Esophagus muscularis mucosa (tissue), 3 donors: ENCODE data around the gene PRND.

Experiments
- POLR2A ChIP-seq: fragments of 450-650 bp; IDR thresholded peaks from one replicate; pipeline ENCODE4 v1.6.1; 2017; ENCODE audit warnings: antibody characterized with exemption, moderate library complexity, mild to moderate bottlenecking, low read depth
- POLR2AphosphoS5 ChIP-seq, 2 donors: sonication (generic); formaldehyde crosslinking; IDR thresholded peaks; one replicate each; pipeline ENCODE4 v1.6.1; 2017; ENCODE audit warnings: antibody characterized with exemption in 2 of 2
- TF ChIP-seq, protein P1 (sequence below), 3 experiments: fragments of 200-600 bp in 2 of 3; fragments of 450-650 bp in 1 of 3; sonication (generic) in 2 of 3; IDR thresholded peaks; one replicate each; pipeline ENCODE4 v1.5.1; 2017 to 2019; ENCODE audit warnings: antibody characterized with exemption in 3 of 3, mild to moderate bottlenecking in 2 of 3, moderate library complexity in 1 of 3

DNA sequence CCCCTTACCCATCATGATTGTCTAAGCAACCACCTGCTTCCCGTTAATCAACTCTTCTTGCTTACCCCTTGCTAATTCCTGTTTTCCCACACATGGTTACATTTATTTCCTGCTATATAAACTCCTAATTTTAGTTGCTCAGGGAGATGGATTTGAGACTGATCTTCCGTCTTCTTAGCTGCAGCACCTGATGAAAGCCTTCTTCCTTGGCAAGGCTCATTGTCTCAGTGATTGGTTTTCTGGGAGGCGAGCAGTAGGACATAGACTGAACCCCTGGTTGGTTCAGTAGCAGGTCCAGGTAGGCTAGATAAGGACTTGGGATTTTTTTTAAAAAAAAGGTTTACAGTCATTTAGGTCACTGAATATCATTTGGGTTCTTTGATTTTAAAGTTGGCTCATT is 50.4 kb downstream of the PRND start:
- TF ChIP-seq, protein P1, sequence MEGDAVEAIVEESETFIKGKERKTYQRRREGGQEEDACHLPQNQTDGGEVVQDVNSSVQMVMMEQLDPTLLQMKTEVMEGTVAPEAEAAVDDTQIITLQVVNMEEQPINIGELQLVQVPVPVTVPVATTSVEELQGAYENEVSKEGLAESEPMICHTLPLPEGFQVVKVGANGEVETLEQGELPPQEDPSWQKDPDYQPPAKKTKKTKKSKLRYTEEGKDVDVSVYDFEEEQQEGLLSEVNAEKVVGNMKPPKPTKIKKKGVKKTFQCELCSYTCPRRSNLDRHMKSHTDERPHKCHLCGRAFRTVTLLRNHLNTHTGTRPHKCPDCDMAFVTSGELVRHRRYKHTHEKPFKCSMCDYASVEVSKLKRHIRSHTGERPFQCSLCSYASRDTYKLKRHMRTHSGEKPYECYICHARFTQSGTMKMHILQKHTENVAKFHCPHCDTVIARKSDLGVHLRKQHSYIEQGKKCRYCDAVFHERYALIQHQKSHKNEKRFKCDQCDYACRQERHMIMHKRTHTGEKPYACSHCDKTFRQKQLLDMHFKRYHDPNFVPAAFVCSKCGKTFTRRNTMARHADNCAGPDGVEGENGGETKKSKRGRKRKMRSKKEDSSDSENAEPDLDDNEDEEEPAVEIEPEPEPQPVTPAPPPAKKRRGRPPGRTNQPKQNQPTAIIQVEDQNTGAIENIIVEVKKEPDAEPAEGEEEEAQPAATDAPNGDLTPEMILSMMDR (IDR thresholded peaks at IDR 0.05), result no peak
- no peak for TF ChIP-seq POLR2AphosphoS5 (IDR thresholded peaks at IDR 0.05)
- TF ChIP-seq POLR2A, result no peak
